ENCODE results near the gene GPS1.

GPS1 gene

DNA sequence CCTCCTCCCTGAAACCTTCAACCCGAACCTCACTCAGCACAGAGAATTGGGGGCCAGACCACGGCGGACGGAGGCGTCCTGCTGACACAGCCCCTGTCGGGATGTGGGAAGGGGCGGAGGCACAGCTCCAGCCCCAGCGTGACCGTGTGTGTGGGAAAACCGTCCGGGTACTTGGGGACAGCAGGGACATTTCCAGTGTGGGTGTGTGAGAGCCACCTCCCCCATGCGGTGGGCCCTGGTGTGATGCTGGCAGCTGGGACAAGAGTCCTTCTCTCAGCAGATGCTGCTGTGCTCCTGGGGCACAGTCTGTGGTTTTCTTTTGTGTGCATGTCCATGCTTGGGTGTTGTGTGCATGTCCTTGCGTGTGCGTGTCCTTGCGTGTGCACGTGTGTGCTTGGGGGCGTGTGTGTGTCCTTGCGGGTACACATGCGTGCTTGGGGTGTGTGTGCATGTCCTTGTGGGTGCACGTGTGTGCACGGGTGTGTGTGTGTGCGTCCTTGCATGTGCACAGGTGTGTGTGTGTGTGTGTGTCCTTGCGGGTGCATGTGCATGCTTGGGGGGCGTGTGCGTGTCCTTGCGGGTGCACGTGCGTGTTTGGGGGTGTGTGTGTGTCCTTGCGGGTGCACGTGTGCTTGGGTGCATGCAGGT lies 45.9 kb upstream of the GPS1 start:
- Histone ChIP-seq H4K91ac (ENCODE audit: low read depth, low read length) (peak overlapping the region; percentile 98), H2BK12ac (ENCODE audit: low read length) (peak overlapping the region; percentile 96), H2BK5ac (ENCODE audit: low read depth, low read length, poor library complexity) (no peak overlapping the region), H3K79me1 (ENCODE audit: low read length) (peaks cover 27% of the 10 kb centered on the region), H3K14ac (ENCODE audit: low read length) (no peak overlapping the region), H4K8ac (ENCODE audit: low read depth, low read length) (no peak overlapping the region), H3K27ac (ENCODE audit: low read depth, low read length) (no peak overlapping the region), H3K36me3 (ENCODE audit: control insufficient read depth in 1 of 2, insufficient read depth in 2 of 2, low read length in 2 of 2) (peaks cover 0 to 3% of the 10 kb centered on the region in 2 experiments), H3K4ac (ENCODE audit: low read depth, low read length) (no peak overlapping the region), H3K4me1 (ENCODE audit: control insufficient read depth in 1 of 2, insufficient read depth in 2 of 2, low read length in 2 of 2) (peaks cover 28 to 36% of the 10 kb centered on the region in 2 experiments), H3K4me3 (ENCODE audit: low read depth, low read length) (peak overlapping the region; percentile 11), H3K27me3 (ENCODE audit: insufficient read depth, low read length) (no peaks in the 10 kb centered on the region), H3K79me2 (ENCODE audit: control insufficient read depth, insufficient read depth, low read length, poor library complexity) (peaks cover 6% of the 10 kb centered on the region), H3K9me3 (ENCODE audit: insufficient read depth, low read depth, low read length) (peaks cover 5% of the 10 kb centered on the region), H4K12ac (ENCODE audit: low read depth, low read length) (no peak overlapping the region), H2AFZ (ENCODE audit: insufficient read depth, low read length, poor library complexity) (no peak overlapping the region), H3K9ac (ENCODE audit: low read length) (no peak overlapping the region), H2AK5ac (ENCODE audit: low read length) (peak overlapping the region; percentile 82), H3K18ac (ENCODE audit: low read length) (peak overlapping the region; percentile 87), H3K4me2 (ENCODE audit: low read length) (no peak overlapping the region), H3K23ac (ENCODE audit: low read length) (no peak overlapping the region), H2BK120ac (ENCODE audit: insufficient read depth, low read length, poor library complexity) (peak overlapping the region; percentile 95)
- DNase-seq: peak in 1 of 2 donors; percentile 48
- no CpG with 5 or more reads among the region's 30 CpGs for WGBS (ENCODE audit: extremely low coverage, insufficient coverage, insufficient read length)

DNA sequence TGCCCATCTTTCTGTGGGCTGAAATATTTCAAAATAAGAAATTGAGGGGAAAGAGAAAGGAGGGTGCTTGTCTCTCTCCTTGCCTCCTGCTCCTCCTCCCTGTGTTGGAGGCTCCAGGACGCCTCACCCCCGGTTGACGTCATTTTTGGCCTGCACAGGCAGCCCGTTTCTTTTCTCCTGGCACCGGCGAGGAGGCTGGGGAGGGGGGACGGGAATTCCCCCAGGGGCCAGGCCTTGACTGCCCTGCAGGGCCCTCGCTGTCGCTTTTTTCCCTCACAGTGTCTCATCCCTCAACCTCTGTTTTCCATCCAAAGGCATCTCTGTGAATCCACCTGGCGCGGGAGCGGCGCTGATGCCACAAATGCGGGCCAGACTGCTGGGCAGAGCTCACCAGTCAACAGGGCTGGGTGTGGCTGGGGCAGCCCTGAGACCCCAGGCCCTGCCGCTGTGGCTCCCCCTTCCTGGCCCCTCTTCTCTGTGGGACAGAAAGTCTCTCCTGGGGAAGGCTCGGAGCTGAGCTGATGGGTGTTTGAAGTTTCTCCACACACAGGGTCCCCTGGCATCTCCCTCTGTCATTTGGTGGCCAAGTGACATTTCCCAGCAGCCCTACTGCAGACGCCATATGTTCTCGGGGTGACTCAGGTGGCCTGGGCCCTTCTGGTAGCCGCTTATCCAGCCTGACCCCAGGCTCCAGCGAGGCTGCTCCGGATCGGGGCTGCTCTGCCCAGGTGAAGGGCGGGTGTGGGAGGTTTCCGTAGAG lies 45.0 kb upstream of the GPS1 start:
- WGBS (ENCODE audit: extremely low coverage, insufficient coverage, insufficient read length): no CpG with 5 or more reads among the region's 24 CpGs
- Histone ChIP-seq H2AFZ (ENCODE audit: insufficient read depth, low read length, poor library complexity) (no peak overlapping the region), H2BK120ac (ENCODE audit: insufficient read depth, low read length, poor library complexity) (no peak overlapping the region), H4K12ac (ENCODE audit: low read depth, low read length) (no peak overlapping the region), H3K36me3 (ENCODE audit: control insufficient read depth in 1 of 2, insufficient read depth in 2 of 2, low read length in 2 of 2) (peaks cover 0 to 3% of the 10 kb centered on the region in 2 experiments), H2BK12ac (ENCODE audit: low read length) (peak overlapping the region; percentile 54), H3K4me2 (ENCODE audit: low read length) (no peak overlapping the region), H3K23ac (ENCODE audit: low read length) (no peak overlapping the region), H2BK5ac (ENCODE audit: low read depth, low read length, poor library complexity) (no peak overlapping the region), H4K91ac (ENCODE audit: low read depth, low read length) (peak overlapping the region; percentile 58), H3K79me2 (ENCODE audit: control insufficient read depth, insufficient read depth, low read length, poor library complexity) (peaks cover 6% of the 10 kb centered on the region), H2AK5ac (ENCODE audit: low read length) (no peak overlapping the region), H3K14ac (ENCODE audit: low read length) (peak overlapping the region; percentile 11), H3K4ac (ENCODE audit: low read depth, low read length) (no peak overlapping the region), H3K4me3 (ENCODE audit: low read depth, low read length) (no peak overlapping the region), H3K4me1 (ENCODE audit: control insufficient read depth in 1 of 2, insufficient read depth in 2 of 2, low read length in 2 of 2) (peaks cover 28 to 36% of the 10 kb centered on the region in 2 experiments), H3K79me1 (ENCODE audit: low read length) (peaks cover 27% of the 10 kb centered on the region), H4K8ac (ENCODE audit: low read depth, low read length) (no peak overlapping the region), H3K18ac (ENCODE audit: low read length) (peak overlapping the region; percentile 5), H3K27ac (ENCODE audit: low read depth, low read length) (no peak overlapping the region), H3K9ac (ENCODE audit: low read length) (no peak overlapping the region), H3K27me3 (ENCODE audit: insufficient read depth, low read length) (no peaks in the 10 kb centered on the region), H3K9me3 (ENCODE audit: insufficient read depth, low read depth, low read length) (peaks cover 5% of the 10 kb centered on the region)
- peak; percentile 78 to 83 for DNase-seq

DNA sequence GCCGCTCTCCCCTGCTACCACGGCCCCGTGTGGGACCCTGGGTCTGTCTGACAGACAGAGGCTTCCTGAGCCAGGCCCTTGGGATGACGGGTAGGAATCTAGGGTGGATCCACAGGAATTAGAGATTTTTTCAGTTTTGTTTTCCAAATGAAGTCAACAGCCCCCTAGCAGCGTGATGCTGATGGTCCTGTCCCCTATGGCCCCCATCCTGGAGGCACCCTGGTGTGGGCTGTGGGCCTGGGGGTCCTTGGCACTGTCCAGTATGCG lies 44.5 kb upstream of the GPS1 start:
- H2BK120ac ChIP-seq (ENCODE audit: insufficient read depth, low read length, poor library complexity): no peak overlapping the region
- H3K9me3 ChIP-seq (ENCODE audit: insufficient read depth, low read depth, low read length): peaks cover 5% of the 10 kb centered on the region
- peak overlapping the region; percentile 11 for H3K14ac ChIP-seq (ENCODE audit: low read length)
- H3K27me3 ChIP-seq (ENCODE audit: insufficient read depth, low read length): no peaks in the 10 kb centered on the region
- no peak overlapping the region for H3K23ac ChIP-seq (ENCODE audit: low read length)
- peaks cover 6% of the 10 kb centered on the region for H3K79me2 ChIP-seq (ENCODE audit: control insufficient read depth, insufficient read depth, low read length, poor library complexity)
- peak overlapping the region; percentile 5 for H3K18ac ChIP-seq (ENCODE audit: low read length)
- H2BK12ac ChIP-seq (ENCODE audit: low read length): peak overlapping the region; percentile 12
- peaks cover 30% of the 10 kb centered on the region for H3K79me1 ChIP-seq (ENCODE audit: low read length)
- no CpG with 5 or more reads among the region's 6 CpGs for WGBS (ENCODE audit: extremely low coverage, insufficient coverage, insufficient read length)
- no peak overlapping the region for H3K4ac ChIP-seq (ENCODE audit: low read depth, low read length)
- H3K4me3 ChIP-seq (ENCODE audit: low read depth, low read length): no peak overlapping the region
- peaks cover 29 to 39% of the 10 kb centered on the region in 2 experiments for H3K4me1 ChIP-seq (ENCODE audit: control insufficient read depth in 1 of 2, insufficient read depth in 2 of 2, low read length in 2 of 2)
- H3K4me2 ChIP-seq (ENCODE audit: low read length): no peak overlapping the region
- H2BK5ac ChIP-seq (ENCODE audit: low read depth, low read length, poor library complexity): no peak overlapping the region
- H2AFZ ChIP-seq (ENCODE audit: insufficient read depth, low read length, poor library complexity): no peak overlapping the region
- no peak overlapping the region for H3K27ac ChIP-seq (ENCODE audit: low read depth, low read length)
- H4K91ac ChIP-seq (ENCODE audit: low read depth, low read length): peak overlapping the region; percentile 58
- H4K12ac ChIP-seq (ENCODE audit: low read depth, low read length): no peak overlapping the region
- no peak overlapping the region for H3K9ac ChIP-seq (ENCODE audit: low read length)
- H2AK5ac ChIP-seq (ENCODE audit: low read length): peak overlapping the region; percentile 31
- H4K8ac ChIP-seq (ENCODE audit: low read depth, low read length): no peak overlapping the region
- DNase-seq: peak in 1 of 2 donors; percentile 62
- peaks cover 3 to 8% of the 10 kb centered on the region in 2 experiments for H3K36me3 ChIP-seq (ENCODE audit: control insufficient read depth in 1 of 2, insufficient read depth in 2 of 2, low read length in 2 of 2)

DNA sequence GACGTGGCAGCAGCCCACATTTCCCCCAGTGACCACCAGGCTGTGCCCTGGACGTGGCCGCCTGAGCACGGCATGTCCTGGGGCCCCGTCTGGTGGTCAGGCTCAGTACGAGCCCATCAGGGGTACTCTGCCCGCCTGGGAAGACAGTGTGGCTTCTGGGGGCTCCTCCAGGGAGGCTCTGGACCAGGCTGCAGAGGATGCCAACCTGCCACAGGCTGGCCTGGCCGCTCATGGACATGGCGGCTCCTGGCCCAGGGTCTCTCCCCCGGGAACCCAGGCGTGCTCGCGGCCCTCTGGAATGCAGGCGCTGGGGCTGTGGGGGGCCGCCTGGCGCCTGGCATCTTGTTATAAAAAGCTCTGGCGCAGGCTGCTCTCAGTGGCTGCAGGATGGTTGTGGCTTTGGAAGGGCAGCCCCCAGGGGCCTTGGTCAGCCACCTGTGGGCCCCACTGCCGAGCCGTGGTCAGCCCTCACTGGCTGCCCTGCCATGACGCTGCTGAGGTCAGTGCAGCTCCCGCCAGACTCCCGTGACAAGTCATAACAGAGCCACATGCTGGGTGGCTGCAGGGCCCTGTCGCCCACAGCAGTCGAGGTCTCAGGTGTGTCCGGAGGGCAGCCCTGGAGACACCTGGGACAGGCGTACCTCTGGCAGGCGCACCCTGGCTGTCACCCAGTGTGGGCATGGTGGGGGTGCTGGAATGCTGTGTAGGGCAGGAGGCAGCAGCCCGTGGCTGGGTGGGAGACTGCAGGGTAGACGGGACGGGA lies 44.0 kb upstream of the GPS1 start:
- Histone ChIP-seq H3K79me2 (ENCODE audit: control insufficient read depth, insufficient read depth, low read length, poor library complexity) (peaks cover 8% of the 10 kb centered on the region), H2AFZ (ENCODE audit: insufficient read depth, low read length, poor library complexity) (no peak overlapping the region), H3K9me3 (ENCODE audit: insufficient read depth, low read depth, low read length) (peaks cover 5% of the 10 kb centered on the region), H3K18ac (ENCODE audit: low read length) (peak overlapping the region; percentile 25), H4K12ac (ENCODE audit: low read depth, low read length) (no peak overlapping the region), H4K8ac (ENCODE audit: low read depth, low read length) (no peak overlapping the region), H3K27me3 (ENCODE audit: insufficient read depth, low read length) (no peaks in the 10 kb centered on the region), H3K27ac (ENCODE audit: low read depth, low read length) (no peak overlapping the region), H3K4ac (ENCODE audit: low read depth, low read length) (no peak overlapping the region), H2AK5ac (ENCODE audit: low read length) (peak overlapping the region; percentile 34), H3K23ac (ENCODE audit: low read length) (no peak overlapping the region), H3K14ac (ENCODE audit: low read length) (peak overlapping the region; percentile 16), H4K91ac (ENCODE audit: low read depth, low read length) (peak overlapping the region; percentile 58), H3K79me1 (ENCODE audit: low read length) (peaks cover 34% of the 10 kb centered on the region), H2BK120ac (ENCODE audit: insufficient read depth, low read length, poor library complexity) (no peak overlapping the region), H3K4me3 (ENCODE audit: low read depth, low read length) (no peak overlapping the region), H2BK12ac (ENCODE audit: low read length) (peak overlapping the region; percentile 5), H3K4me1 (ENCODE audit: control insufficient read depth in 1 of 2, insufficient read depth in 2 of 2, low read length in 2 of 2) (peaks cover 35 to 44% of the 10 kb centered on the region in 2 experiments), H3K4me2 (ENCODE audit: low read length) (no peak overlapping the region), H3K9ac (ENCODE audit: low read length) (peak overlapping the region; percentile 20), H3K36me3 (ENCODE audit: control insufficient read depth in 1 of 2, insufficient read depth in 2 of 2, low read length in 2 of 2) (peaks cover 3 to 9% of the 10 kb centered on the region in 2 experiments), H2BK5ac (ENCODE audit: low read depth, low read length, poor library complexity) (no peak overlapping the region)
- peak; percentile 78 to 86 for DNase-seq
- no CpG with 5 or more reads among the region's 30 CpGs for WGBS (ENCODE audit: extremely low coverage, insufficient coverage, insufficient read length)
